HUES6 (cell line): Measurements from ENCODE around the gene KIAA1191.
"Not testable (repeated sequence)": the region's sequence is repeated elsewhere in the genome, so short reads cannot be mapped to it uniquely, and the experiment has no call there.

Source experiments
- H3K27ac ChIP-seq: 2 replicates; pipeline ENCODE4 v1.7.0; 2013; ENCODE audit warnings: low read depth, mild to moderate bottlenecking, low read length, inconsistent platforms
- H3K27me3 ChIP-seq: 2 replicates; pipeline ENCODE4 v1.6.1; 2013; ENCODE audit warnings: low read length; ENCODE audit not compliant: control insufficient read depth, insufficient read depth
- H3K36me3 ChIP-seq: 2 replicates; pipeline ENCODE4 v1.6.1; 2013; ENCODE audit warnings: low read length; ENCODE audit not compliant: control insufficient read depth, insufficient read depth
- H3K4me1 ChIP-seq: 2 replicates; pipeline ENCODE4 v1.6.1; 2013; ENCODE audit warnings: low read length; ENCODE audit not compliant: control insufficient read depth, insufficient read depth
- H3K4me3 ChIP-seq: 2 replicates; pipeline ENCODE4 v1.5.1; 2013; ENCODE audit warnings: low read depth, low read length
- H3K9ac ChIP-seq: one replicate; pipeline ENCODE4 v1.6.1; 2013; ENCODE audit warnings: mild to moderate bottlenecking, low read length
- H3K9me3 ChIP-seq: 2 replicates; pipeline ENCODE4 v1.6.1; 2013; ENCODE audit warnings: low read depth, low read length; ENCODE audit not compliant: control insufficient read depth, insufficient read depth

Gene KIAA1191

GRCh38 chr5:176337913-176338312 is 23.7 kb downstream of the KIAA1191 start:
- H3K9ac ChIP-seq = no peak overlapping the region
- H3K36me3 ChIP-seq = no peaks in the 10 kb centered on the region
- H3K4me1 ChIP-seq = no peaks in the 10 kb centered on the region
- no peak overlapping the region for H3K4me3 ChIP-seq
- H3K27ac ChIP-seq = no peak overlapping the region
- H3K9me3 ChIP-seq = no peaks in the 10 kb centered on the region
- no peaks in the 10 kb centered on the region for H3K27me3 ChIP-seq

DNA sequence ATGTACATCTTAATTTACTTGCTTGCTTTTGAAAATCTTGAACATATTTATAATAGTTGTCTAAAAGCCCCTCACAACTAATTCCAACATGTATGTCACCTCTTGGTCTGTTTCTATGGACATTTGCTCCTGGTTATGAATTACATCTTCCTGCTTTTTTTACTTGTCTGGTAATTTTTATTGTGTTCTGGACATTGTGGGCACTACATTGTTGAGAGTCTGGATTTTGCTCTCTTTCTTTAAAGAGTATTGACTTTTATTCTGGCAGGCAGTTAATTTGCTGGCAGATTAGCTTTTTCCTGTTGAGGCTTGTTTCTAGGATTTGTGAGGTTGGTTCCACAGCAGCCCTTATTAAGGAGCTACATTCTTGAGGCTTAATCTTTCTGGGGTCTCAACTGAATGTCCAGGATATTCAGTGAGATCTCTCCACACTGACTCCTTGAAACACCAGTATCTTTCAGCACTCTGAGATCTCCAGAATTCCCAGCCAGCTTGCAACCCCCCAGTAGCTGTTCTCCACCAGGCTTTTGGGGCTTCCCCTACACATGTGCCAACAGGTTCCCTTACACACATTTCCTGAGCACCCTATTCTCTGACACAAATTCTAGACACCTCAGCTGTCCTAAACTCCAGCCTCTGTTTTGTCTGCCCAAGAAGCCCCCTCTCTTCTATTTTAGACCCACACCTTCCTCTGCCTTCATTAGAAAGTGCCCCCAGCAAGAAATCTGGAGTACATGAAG is 27.4 kb downstream of the KIAA1191 start:
- Histone ChIP-seq H3K27me3 (no peaks in the 10 kb centered on the region), H3K27ac (no peak overlapping the region), H3K4me3 (no peak overlapping the region), H3K9ac (no peak overlapping the region), H3K9me3 (no peaks in the 10 kb centered on the region), H3K36me3 (no peaks in the 10 kb centered on the region), H3K4me1 (no peaks in the 10 kb centered on the region)

- Histone ChIP-seq H3K36me3 (peaks cover 17% of the 10 kb centered on the region), H3K27me3 (no peaks in the 10 kb centered on the region), H3K9ac (no peak overlapping the region), H3K4me3 (no peak overlapping the region), H3K4me1 (no peaks in the 10 kb centered on the region), H3K27ac (no peak overlapping the region), H3K9me3 (no peaks in the 10 kb centered on the region)
These were observed 41.0 kb downstream of the KIAA1191 start for GRCh38 chr5:176320577-176320976.

DNA sequence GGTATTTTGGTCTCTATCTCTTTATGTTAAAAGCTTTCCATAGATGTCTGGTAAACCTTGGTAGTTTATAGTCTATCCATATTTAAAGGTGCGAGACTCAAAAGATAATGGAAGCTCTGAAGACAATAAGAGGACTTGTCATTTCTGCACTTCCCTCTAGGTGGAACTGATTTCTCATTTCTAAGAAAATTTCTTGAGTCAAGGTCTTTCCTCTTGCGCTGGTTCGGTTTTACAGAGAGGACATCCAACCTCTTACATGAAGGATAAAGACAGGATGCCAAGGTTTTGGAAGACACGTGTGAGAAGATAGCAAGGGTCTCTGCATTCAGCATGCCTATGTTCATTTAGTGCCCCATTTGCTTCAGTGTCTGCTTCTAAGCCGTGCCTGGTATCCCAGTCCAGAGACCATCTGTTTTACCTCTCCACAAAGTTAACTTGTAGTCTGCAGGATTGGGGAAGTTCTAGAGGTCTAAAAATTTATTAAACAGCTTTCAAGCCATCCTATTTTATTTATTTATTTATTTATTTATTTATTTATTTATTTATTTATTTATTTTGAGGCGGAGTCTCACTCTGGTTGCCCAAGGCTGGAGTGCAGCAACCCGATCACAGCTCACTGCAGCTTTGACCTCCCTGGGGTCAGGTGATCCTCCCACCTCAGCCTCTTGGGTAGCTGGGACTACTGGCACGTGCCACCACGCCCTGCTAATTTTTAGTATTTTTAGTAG is 41.6 kb downstream of the KIAA1191 start:
- no peaks in the 10 kb centered on the region for H3K4me1 ChIP-seq
- no peak overlapping the region for H3K27ac ChIP-seq
- H3K36me3 ChIP-seq = peaks cover 22% of the 10 kb centered on the region

DNA sequence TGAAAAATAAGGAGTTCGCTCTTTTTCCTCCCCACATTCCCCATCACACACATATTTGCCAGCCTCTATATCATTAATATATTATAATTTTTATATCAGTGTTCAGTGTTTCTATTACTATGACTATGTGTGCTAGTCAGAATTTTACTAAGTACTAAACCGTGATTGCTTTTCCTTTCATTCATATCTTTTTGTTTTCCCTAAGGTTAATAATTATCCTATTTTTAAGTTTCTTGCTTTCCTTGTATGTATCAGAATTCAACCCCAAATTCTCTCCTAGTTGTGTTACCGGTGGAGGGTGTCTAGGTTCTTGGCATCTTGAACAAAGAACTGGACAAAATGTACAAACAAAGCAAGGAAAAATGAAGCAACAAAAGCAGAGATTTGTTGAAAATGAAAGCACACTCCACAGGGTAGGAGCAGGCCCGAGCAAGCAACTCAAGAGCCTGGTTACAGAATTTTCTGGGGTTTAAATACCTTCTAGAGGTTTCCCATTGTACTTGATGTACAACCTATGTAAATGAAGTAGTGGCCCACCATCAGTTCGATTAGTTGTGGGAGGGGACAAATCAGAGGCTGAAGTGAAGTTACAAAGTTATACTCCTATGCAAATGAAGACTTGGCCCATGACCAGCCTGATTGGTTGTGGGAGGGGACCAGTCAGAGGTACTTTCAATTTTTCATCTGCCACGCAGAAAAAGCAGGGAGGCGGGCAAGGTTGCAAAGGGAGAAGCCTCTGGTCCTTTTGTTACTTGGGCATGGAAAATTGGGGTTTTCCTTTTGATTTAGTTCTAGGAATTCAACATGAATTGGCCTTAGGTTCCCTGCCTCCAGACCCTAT is 43.8 kb downstream of the KIAA1191 start:
- H3K4me3 ChIP-seq = no peak overlapping the region
- no peak overlapping the region for H3K9ac ChIP-seq
- H3K27ac ChIP-seq = no peak overlapping the region
- H3K27me3 ChIP-seq = no peaks in the 10 kb centered on the region
- peaks cover 17% of the 10 kb centered on the region for H3K36me3 ChIP-seq
- no peaks in the 10 kb centered on the region for H3K4me1 ChIP-seq
- H3K9me3 ChIP-seq = no peaks in the 10 kb centered on the region

More for the DNA sequence above, 41.6 kb downstream of the KIAA1191 start:
- no peak overlapping the region for H3K9ac ChIP-seq
- no peak overlapping the region for H3K4me3 ChIP-seq
- H3K27me3 ChIP-seq = no peaks in the 10 kb centered on the region
- H3K9me3 ChIP-seq = no peaks in the 10 kb centered on the region

DNA sequence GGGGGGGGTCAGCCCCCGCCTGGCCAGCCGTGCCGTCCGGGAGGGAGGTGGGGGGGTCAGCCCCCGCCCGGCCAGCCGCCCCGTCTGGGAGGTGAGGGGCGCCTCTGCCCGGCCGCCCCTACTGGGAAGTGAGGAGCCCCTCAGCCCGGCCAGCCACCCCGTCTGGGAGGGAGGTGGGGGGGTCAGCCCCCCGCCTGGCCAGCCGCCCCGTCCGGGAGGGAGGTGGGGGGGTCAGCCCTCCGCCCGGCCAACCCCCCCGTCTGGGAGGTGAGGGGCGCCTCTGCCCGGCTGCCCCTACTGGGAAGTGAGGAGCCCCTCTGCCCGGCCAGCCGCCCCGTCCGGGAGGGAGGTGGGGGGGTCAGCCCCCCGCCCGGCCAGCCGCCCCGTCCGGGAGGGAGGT is 56.2 kb downstream of the KIAA1191 start:
- H3K27ac ChIP-seq, H3K4me3 ChIP-seq, H3K4me1 ChIP-seq, H3K27me3 ChIP-seq, H3K9ac ChIP-seq: not testable (repeated sequence)
- H3K36me3 ChIP-seq = peaks cover 13% of the 10 kb centered on the region; the same call in 1 of the 2 replicates
- H3K9me3 ChIP-seq = peaks cover 13% of the 10 kb centered on the region
